Chondrocyte (in vitro differentiated cells): ENCODE measurements around the gene SMIM41. TPM values are rescaled to one million over a fixed set of nuclear protein-coding genes. Genes with fewer than 3 reads are reported as not detected.

Experiments used
- DNase-seq: peaks from one replicate; pipeline ENCODE4 v3.0.0; 2021; ENCODE audit warnings: mixed read lengths, low spot score
- H3K27ac Mint-ChIP-seq: one replicate; pipeline ENCODE4 v1.8.0; 2021; ENCODE audit warnings: mild to moderate bottlenecking, moderate library complexity, mixed read lengths; ENCODE audit not compliant: unreplicated experiment
- H3K27me3 Mint-ChIP-seq: 2 replicates; pipeline ENCODE4 v1.8.0; 2021; ENCODE audit warnings: low read depth, mixed read lengths
- H3K36me3 Mint-ChIP-seq: 2 replicates; pipeline ENCODE4 v1.8.0; 2021; ENCODE audit warnings: low read depth, mixed read lengths
- H3K4me1 Mint-ChIP-seq: 2 replicates; pipeline ENCODE4 v1.8.0; 2021; ENCODE audit warnings: low read depth, mild to moderate bottlenecking, mixed read lengths
- H3K4me3 Mint-ChIP-seq: one replicate; pipeline ENCODE4 v1.8.0; 2021; ENCODE audit warnings: mild to moderate bottlenecking, moderate library complexity, mixed read lengths; ENCODE audit not compliant: unreplicated experiment
- H3K9me3 Mint-ChIP-seq: 2 replicates; pipeline ENCODE4 v1.8.0; 2021; ENCODE audit warnings: low read depth, mixed read lengths
- total RNA-seq: library from RNA; stranded (reverse); gene quantifications from 3 replicates; pipeline ENCODE4 v1.2.1, GENCODE V29; 2021
- TF ChIP-seq, protein P1 (sequence below): fragments of 200-600 bp; sonication (generic); IDR thresholded peaks from 2 replicates; pipeline ENCODE4 v1.5.0; 2021; ENCODE audit warnings: antibody characterized with exemption, mild to moderate bottlenecking, moderate library complexity

SMIM41 gene
- total RNA-seq, 1 donor from 2014 or later = not detected

- TF ChIP-seq, protein P1, sequence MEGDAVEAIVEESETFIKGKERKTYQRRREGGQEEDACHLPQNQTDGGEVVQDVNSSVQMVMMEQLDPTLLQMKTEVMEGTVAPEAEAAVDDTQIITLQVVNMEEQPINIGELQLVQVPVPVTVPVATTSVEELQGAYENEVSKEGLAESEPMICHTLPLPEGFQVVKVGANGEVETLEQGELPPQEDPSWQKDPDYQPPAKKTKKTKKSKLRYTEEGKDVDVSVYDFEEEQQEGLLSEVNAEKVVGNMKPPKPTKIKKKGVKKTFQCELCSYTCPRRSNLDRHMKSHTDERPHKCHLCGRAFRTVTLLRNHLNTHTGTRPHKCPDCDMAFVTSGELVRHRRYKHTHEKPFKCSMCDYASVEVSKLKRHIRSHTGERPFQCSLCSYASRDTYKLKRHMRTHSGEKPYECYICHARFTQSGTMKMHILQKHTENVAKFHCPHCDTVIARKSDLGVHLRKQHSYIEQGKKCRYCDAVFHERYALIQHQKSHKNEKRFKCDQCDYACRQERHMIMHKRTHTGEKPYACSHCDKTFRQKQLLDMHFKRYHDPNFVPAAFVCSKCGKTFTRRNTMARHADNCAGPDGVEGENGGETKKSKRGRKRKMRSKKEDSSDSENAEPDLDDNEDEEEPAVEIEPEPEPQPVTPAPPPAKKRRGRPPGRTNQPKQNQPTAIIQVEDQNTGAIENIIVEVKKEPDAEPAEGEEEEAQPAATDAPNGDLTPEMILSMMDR = no peak
- no peak for DNase-seq
- Mint-ChIP-seq H3K9me3 (no peaks in the 10 kb centered on the region), H3K4me3 (no peak overlapping the region), H3K27me3 (peaks cover 10% of the 10 kb centered on the region), H3K36me3 (peaks cover 21% of the 10 kb centered on the region), H3K4me1 (peaks cover 19% of the 10 kb centered on the region), H3K27ac (no peak overlapping the region)
Measured at GRCh38 chr12:52082669-52082987, 3.1 kb downstream of the SMIM41 start.

DNA sequence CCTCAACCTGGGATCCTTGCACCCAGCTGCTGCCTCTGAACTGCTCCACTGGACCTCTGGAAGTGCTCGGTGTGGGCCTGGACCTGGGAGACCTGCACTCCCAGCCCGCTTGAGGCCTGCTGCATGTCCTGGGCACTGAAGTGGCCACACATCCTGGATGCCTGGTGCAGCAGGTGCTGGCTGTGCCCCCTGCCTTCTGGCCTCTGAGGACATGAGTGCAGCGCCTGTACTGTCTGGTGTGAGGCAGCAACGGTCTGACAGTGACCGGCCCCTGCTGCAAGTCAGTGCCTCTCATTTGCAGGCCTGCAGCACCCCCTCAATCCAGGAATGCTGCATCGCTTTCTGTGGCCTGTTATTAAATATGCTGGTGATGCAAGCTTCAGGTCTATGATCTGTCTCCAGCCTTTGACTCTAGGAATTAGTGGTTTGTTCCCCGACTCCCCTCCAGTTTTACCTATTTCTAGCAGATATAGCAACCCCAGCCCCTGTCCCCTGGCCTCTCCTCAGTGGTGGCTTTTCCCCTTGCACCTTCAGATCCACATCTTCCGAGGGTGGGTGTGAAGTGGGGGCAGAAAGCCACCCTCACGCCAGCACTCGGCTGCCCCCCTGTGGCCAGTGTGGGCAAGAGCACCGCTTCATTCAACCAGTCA, 3.6 kb downstream of the SMIM41 start:
- H3K4me1 Mint-ChIP-seq = peaks cover 19% of the 10 kb centered on the region
- TF ChIP-seq, protein P1 = peak; percentile 99
- DNase-seq = no peak

GRCh38 chr12:52083638-52083996, 4.1 kb downstream of the SMIM41 start:
- H3K27me3 Mint-ChIP-seq = peaks cover 14% of the 10 kb centered on the region
- no peak overlapping the region for H3K4me3 Mint-ChIP-seq
- H3K27ac Mint-ChIP-seq = no peak overlapping the region
- TF ChIP-seq, protein P1 = peak; percentile 62
- no peaks in the 10 kb centered on the region for H3K9me3 Mint-ChIP-seq
- peaks cover 19% of the 10 kb centered on the region for H3K4me1 Mint-ChIP-seq
- H3K36me3 Mint-ChIP-seq = peaks cover 17% of the 10 kb centered on the region
- no peak for DNase-seq

More for the DNA sequence above, 3.6 kb downstream of the SMIM41 start:
- Mint-ChIP-seq H3K36me3 (peaks cover 20% of the 10 kb centered on the region), H3K4me3 (no peak overlapping the region), H3K27ac (peak overlapping the region; percentile 60), H3K9me3 (no peaks in the 10 kb centered on the region), H3K27me3 (peaks cover 14% of the 10 kb centered on the region)

- Mint-ChIP-seq H3K36me3 (peaks cover 15% of the 10 kb centered on the region), H3K9me3 (no peaks in the 10 kb centered on the region), H3K4me1 (peaks cover 19% of the 10 kb centered on the region), H3K27me3 (peaks cover 20% of the 10 kb centered on the region), H3K4me3 (no peak overlapping the region), H3K27ac (no peak overlapping the region)
- no peak for DNase-seq
- TF ChIP-seq, protein P1 = no peak
Measured at GRCh38 chr12:52084491-52085231, 5.2 kb downstream of the SMIM41 start.

DNA sequence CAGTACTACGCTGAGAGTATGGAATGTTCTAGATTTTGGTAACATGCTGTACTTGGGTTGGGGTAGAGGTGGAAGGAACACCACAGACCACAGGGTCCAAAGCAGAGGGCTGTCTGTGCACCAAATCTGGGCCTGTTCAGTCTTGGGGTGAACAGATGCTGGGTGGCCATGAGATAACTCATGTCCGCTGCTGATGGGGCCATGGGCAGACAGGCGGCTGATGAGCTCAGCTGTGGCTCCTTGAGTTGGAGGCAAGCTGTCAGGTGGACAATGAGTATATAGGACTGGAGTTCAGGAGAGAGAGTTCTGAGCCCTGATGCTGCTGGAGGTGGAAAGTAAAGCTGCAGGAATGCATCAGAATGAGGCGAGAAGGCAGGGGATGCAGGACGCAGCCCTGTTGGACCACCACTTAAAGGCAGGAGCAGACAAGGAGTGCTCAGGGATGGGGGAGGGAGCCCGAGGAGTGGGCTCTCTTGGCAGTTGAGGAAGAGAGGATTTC, 6.2 kb downstream of the SMIM41 start:
- H3K4me1 Mint-ChIP-seq = peaks cover 15% of the 10 kb centered on the region

More for the DNA sequence above, 6.2 kb downstream of the SMIM41 start:
- TF ChIP-seq, protein P1 = no peak
- DNase-seq = no peak
- H3K36me3 Mint-ChIP-seq = peaks cover 15% of the 10 kb centered on the region
- H3K4me3 Mint-ChIP-seq = no peak overlapping the region
- no peak overlapping the region for H3K27ac Mint-ChIP-seq
- H3K27me3 Mint-ChIP-seq = peaks cover 29% of the 10 kb centered on the region
- no peaks in the 10 kb centered on the region for H3K9me3 Mint-ChIP-seq
